ENCODE results near the gene RPRD1B. TPM values are rescaled to one million over a fixed set of nuclear protein-coding genes. Genes with fewer than 3 reads are reported as not detected.
"Not testable (repeated sequence)": the region's sequence is repeated elsewhere in the genome, so short reads cannot be mapped to it uniquely, and the experiment has no call there.

RPRD1B gene
- total and polyA plus RNA-seq, 2 of the 8 experiments (the other 6 are each of a cell fraction or from before 2014, with no cell fraction given): 10.3 to 20.9 TPM

DNA sequence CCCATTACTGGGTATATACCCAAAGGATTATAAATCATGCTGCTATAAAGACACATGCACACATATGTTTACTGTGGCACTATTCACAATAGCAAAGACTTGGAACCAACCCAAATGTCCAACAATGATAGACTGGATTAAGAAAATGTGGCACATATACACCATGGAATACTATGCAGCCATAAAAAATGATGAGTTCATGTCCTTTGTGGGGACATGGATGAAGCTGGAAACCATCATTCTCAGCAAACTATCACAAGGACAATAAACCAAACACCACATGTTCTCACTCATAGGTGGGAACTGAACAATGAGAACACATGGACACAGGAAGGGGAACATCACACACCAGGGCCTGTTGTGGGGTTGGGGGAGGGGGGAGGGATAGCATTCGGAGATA is 73.8 kb downstream of the RPRD1B start:
- H2AFZ ChIP-seq (ENCODE audit: low read length); H3K27ac ChIP-seq (ENCODE audit: low read depth, low read length); H4K91ac ChIP-seq (replicated peaks; ENCODE audit: insufficient read length, low read length); H3K4me2 ChIP-seq (ENCODE audit: insufficient read depth in 1 of 2, low read depth in 2 of 2, low read length in 2 of 2); H3K4me3 ChIP-seq (ENCODE audit: extremely low read depth in 1 of 4, insufficient read depth in 2 of 4, low read depth in 3 of 4, low read length in 4 of 4); H3K36me3 ChIP-seq (ENCODE audit: control insufficient read depth in 2 of 4, insufficient read depth in 4 of 4, low read length in 3 of 4); FAIRE-seq; H3K23ac ChIP-seq (ENCODE audit: insufficient read length); H2BK20ac ChIP-seq (ENCODE audit: low read length); H3K18ac ChIP-seq (ENCODE audit: extremely low read depth, low read length); CTCF ChIA-PET (ENCODE audit: partially characterized antibody); H3K14ac ChIP-seq (ENCODE audit: insufficient read length); H2BK5ac ChIP-seq (ENCODE audit: low read depth, low read length); H3K79me2 ChIP-seq (ENCODE audit: control insufficient read depth in 1 of 2, insufficient read depth in 2 of 2, low read length in 2 of 2); H3K56ac ChIP-seq (replicated peaks; ENCODE audit: insufficient read length, low read depth, low read length); H3K4ac ChIP-seq (replicated peaks; ENCODE audit: insufficient read length, low read depth, low read length); POLR2A ChIA-PET (ENCODE audit: partially characterized antibody); H3K9ac ChIP-seq (replicated peaks in 1 of 4; ENCODE audit: extremely low read depth in 1 of 4, low read depth in 3 of 4, low read length in 3 of 4); H3K23me2 ChIP-seq (ENCODE audit: low read depth, low read length); DNase-seq (ENCODE audit: low read depth in 1 of 2, low spot score in 2 of 2); H2AK5ac ChIP-seq (ENCODE audit: low read depth, low read length); H3K9me3 ChIP-seq (ENCODE audit: insufficient read depth in 2 of 2, low read depth in 1 of 2, low read length in 1 of 2); H3K4me1 ChIP-seq (replicated peaks in 1 of 4; ENCODE audit: control insufficient read depth in 3 of 4, insufficient read depth in 4 of 4, low read length in 3 of 4); H3K79me1 ChIP-seq (ENCODE audit: low read depth, low read length); H2BK120ac ChIP-seq (replicated peaks; ENCODE audit: low read depth, low read length); H2BK15ac ChIP-seq (ENCODE audit: low read length); H4K5ac ChIP-seq (ENCODE audit: insufficient read length, low read depth, low read length); H4K20me1 ChIP-seq (replicated peaks in 1 of 2; ENCODE audit: control insufficient read depth in 1 of 2, insufficient read depth in 2 of 2, low read length in 2 of 2); H4K8ac ChIP-seq (ENCODE audit: extremely low read depth, insufficient read depth, low read length); H3K27me3 ChIP-seq (replicated peaks in 1 of 4; ENCODE audit: control insufficient read depth in 3 of 4, extremely low read depth in 1 of 4, insufficient read depth in 3 of 4, low read length in 3 of 4); H2BK12ac ChIP-seq (ENCODE audit: low read depth, low read length): not testable (repeated sequence)
- WGBS, 2 experiments (ENCODE audit: extremely low coverage in 1 of 2, insufficient coverage in 1 of 2, insufficient read length in 1 of 2, insufficient replicate concordance in 2 of 2, low coverage in 1 of 2, low lambda C conversion rate in 2 of 2, missing lambda C conversion rate in 1 of 2): no CpG with 5 or more reads among the region's 1 CpG

- H2BK5ac ChIP-seq (ENCODE audit: low read depth, low read length); H3K9ac ChIP-seq (replicated peaks in 1 of 4; ENCODE audit: extremely low read depth in 1 of 4, low read depth in 3 of 4, low read length in 3 of 4); H3K18ac ChIP-seq (ENCODE audit: extremely low read depth, low read length); H3K36me3 ChIP-seq (ENCODE audit: control insufficient read depth in 2 of 4, insufficient read depth in 4 of 4, low read length in 3 of 4); H2AFZ ChIP-seq (ENCODE audit: low read length); H3K56ac ChIP-seq (replicated peaks; ENCODE audit: insufficient read length, low read depth, low read length); H3K27ac ChIP-seq (ENCODE audit: low read depth, low read length); H3K23me2 ChIP-seq (ENCODE audit: low read depth, low read length); H3K79me2 ChIP-seq (ENCODE audit: control insufficient read depth in 1 of 2, insufficient read depth in 2 of 2, low read length in 2 of 2); H3K4me2 ChIP-seq (ENCODE audit: insufficient read depth in 1 of 2, low read depth in 2 of 2, low read length in 2 of 2); H2BK12ac ChIP-seq (ENCODE audit: low read depth, low read length); H4K91ac ChIP-seq (replicated peaks; ENCODE audit: insufficient read length, low read length); POLR2A ChIA-PET (ENCODE audit: partially characterized antibody); CTCF ChIA-PET (ENCODE audit: partially characterized antibody); H3K4me3 ChIP-seq (ENCODE audit: extremely low read depth in 1 of 4, insufficient read depth in 2 of 4, low read depth in 3 of 4, low read length in 4 of 4); FAIRE-seq; H4K20me1 ChIP-seq (replicated peaks in 1 of 2; ENCODE audit: control insufficient read depth in 1 of 2, insufficient read depth in 2 of 2, low read length in 2 of 2); H4K5ac ChIP-seq (ENCODE audit: insufficient read length, low read depth, low read length); H3K14ac ChIP-seq (ENCODE audit: insufficient read length); H4K8ac ChIP-seq (ENCODE audit: extremely low read depth, insufficient read depth, low read length); H2AK5ac ChIP-seq (ENCODE audit: low read depth, low read length); H3K4ac ChIP-seq (replicated peaks; ENCODE audit: insufficient read length, low read depth, low read length); H2BK15ac ChIP-seq (ENCODE audit: low read length); H3K4me1 ChIP-seq (replicated peaks in 1 of 4; ENCODE audit: control insufficient read depth in 3 of 4, insufficient read depth in 4 of 4, low read length in 3 of 4); H2BK20ac ChIP-seq (ENCODE audit: low read length); H3K79me1 ChIP-seq (ENCODE audit: low read depth, low read length); H3K9me3 ChIP-seq (ENCODE audit: insufficient read depth in 2 of 2, low read depth in 1 of 2, low read length in 1 of 2); H3K23ac ChIP-seq (ENCODE audit: insufficient read length); H2BK120ac ChIP-seq (replicated peaks; ENCODE audit: low read depth, low read length); H3K27me3 ChIP-seq (replicated peaks in 1 of 4; ENCODE audit: control insufficient read depth in 3 of 4, extremely low read depth in 1 of 4, insufficient read depth in 3 of 4, low read length in 3 of 4): not testable (repeated sequence)
- DNase-seq (ENCODE audit: low read depth in 1 of 2, low spot score in 2 of 2): peak in 1 of 2 experiments; percentile 4
- 93% methylated on average over 7 of the region's 7 CpGs; no CpG with 5 or more reads in 1 of the 2 experiments for WGBS, 2 experiments (ENCODE audit: extremely low coverage in 1 of 2, insufficient coverage in 1 of 2, insufficient read length in 1 of 2, insufficient replicate concordance in 2 of 2, low coverage in 1 of 2, low lambda C conversion rate in 2 of 2, missing lambda C conversion rate in 1 of 2)
Measured at GRCh38 chr20:38107916-38108315, 74.4 kb downstream of the RPRD1B start.
